H1 (cell line): ENCODE results near the gene RBBP8. TPM values are rescaled to one million over a fixed set of nuclear protein-coding genes. Genes with fewer than 3 reads are reported as not detected.

ENCODE experiments used
- CTCF ChIA-PET: fragments of 300-600 bp; sonication (Branson Sonifier 250); formaldehyde crosslinking; loops from one replicate; lab custom pipeline; 2021; ENCODE audit not compliant: partially characterized antibody; lab: Charles Lee
- POLR2A ChIA-PET: fragments of 300-600 bp; sonication (Branson Sonifier 250); formaldehyde crosslinking; loops from one replicate; lab custom pipeline; 2021; ENCODE audit warnings: inconsistent platforms; ENCODE audit not compliant: partially characterized antibody; lab: Charles Lee
- DNase-seq, 2 experiments: peaks; one replicate each; pipeline versions ENCODE4 v3.0.0 to v3.0.0-alpha.2; 2010 to 2022; ENCODE audit warnings: low spot score in 2 of 2, low read depth in 1 of 2, mixed read lengths in 1 of 2
- FAIRE-seq: peaks from 2 replicates; lab custom pipeline; 2011; peaks lifted over from hg19 to GRCh38; lab: Jason Lieb, UNC
- H2AFZ ChIP-seq: 2 replicates; pipeline ENCODE4 v1.8.1; 2012; ENCODE audit warnings: low read length, inconsistent platforms
- H2AK5ac ChIP-seq: 2 replicates; pipeline ENCODE4 v1.6.1; 2013; ENCODE audit warnings: low read depth, low read length
- H2BK120ac ChIP-seq: replicated peaks from 2 replicates; pipeline ENCODE3; 2013; ENCODE audit warnings: low read depth, low read length, inconsistent platforms
- H2BK12ac ChIP-seq: 2 replicates; pipeline ENCODE4 v1.6.1; 2013; ENCODE audit warnings: low read depth, low read length
- H2BK15ac ChIP-seq: 2 replicates; pipeline ENCODE4 v1.6.1; 2013; ENCODE audit warnings: low read length
- H2BK20ac ChIP-seq: 2 replicates; pipeline ENCODE4 v1.6.1; 2013; ENCODE audit warnings: low read length
- H2BK5ac ChIP-seq: 2 replicates; pipeline ENCODE4 v1.6.1; 2013; ENCODE audit warnings: low read depth, low read length
- H3K14ac ChIP-seq: 2 replicates; pipeline ENCODE4 v1.6.1; 2013; ENCODE audit warnings: inconsistent platforms; ENCODE audit not compliant: insufficient read length
- H3K18ac ChIP-seq: 2 replicates; pipeline ENCODE4 v1.6.1; 2013; ENCODE audit warnings: low read length; ENCODE audit errors: extremely low read depth
- H3K23ac ChIP-seq: 2 replicates; pipeline ENCODE4 v1.6.1; 2013; ENCODE audit warnings: inconsistent platforms; ENCODE audit not compliant: insufficient read length
- H3K23me2 ChIP-seq: 2 replicates; pipeline ENCODE4 v1.6.1; 2013; ENCODE audit warnings: low read depth, low read length
- H3K27ac ChIP-seq: 2 replicates; pipeline ENCODE4 v1.6.1; 2011; ENCODE audit warnings: low read depth, low read length, inconsistent platforms
- H3K27me3 ChIP-seq, 4 experiments: replicated peaks in 1 of 4; 1 replicate in 1 of 4; 2 replicates in 3 of 4; pipeline versions ENCODE4 v1.6.1 to v1.8.1; 2011 to 2013; ENCODE audit warnings: low read length in 3 of 4, mild to moderate bottlenecking in 3 of 4, inconsistent platforms in 2 of 4, mixed read lengths in 2 of 4, moderate library complexity in 1 of 4; ENCODE audit not compliant: control insufficient read depth in 3 of 4, insufficient read depth in 3 of 4; ENCODE audit errors: extremely low read depth in 1 of 4
- H3K36me3 ChIP-seq, 4 experiments: 2 replicates each; pipeline versions ENCODE4 v1.6.1 to v1.8.1; 2011 to 2013; ENCODE audit warnings: mild to moderate bottlenecking in 4 of 4, low read length in 3 of 4, moderate library complexity in 2 of 4, control low read depth in 1 of 4, inconsistent platforms in 1 of 4; ENCODE audit not compliant: insufficient read depth in 4 of 4, control insufficient read depth in 2 of 4
- H3K4ac ChIP-seq: replicated peaks from 2 replicates; pipeline ENCODE3; 2013; ENCODE audit warnings: low read length, low read depth, mixed read lengths, inconsistent platforms; ENCODE audit not compliant: insufficient read length
- H3K4me1 ChIP-seq, 4 experiments: replicated peaks in 1 of 4; 1 replicate in 1 of 4; 2 replicates in 3 of 4; pipeline versions ENCODE4 v1.6.1 to v1.8.1; 2011 to 2013; ENCODE audit warnings: low read length in 3 of 4, inconsistent platforms in 2 of 4, mixed read lengths in 1 of 4; ENCODE audit not compliant: insufficient read depth in 4 of 4, control insufficient read depth in 3 of 4
- H3K4me2 ChIP-seq, 2 experiments: 2 replicates each; pipeline versions ENCODE4 v1.6.1 to v1.8.1; 2011 to 2013; ENCODE audit warnings: low read depth in 2 of 2, low read length in 2 of 2, control low read depth in 1 of 2, inconsistent platforms in 1 of 2, mild to moderate bottlenecking in 1 of 2; ENCODE audit not compliant: insufficient read depth in 1 of 2
- H3K4me3 ChIP-seq, 4 experiments: fragments of 200-600, 300-600 bp in 1 of 4; sonication (generic), shearing (Covaris generic), sonication (Bioruptor Twin) in 1 of 4; 2 replicates each; pipeline versions ENCODE4 v1.5.1 to v1.8.1; 2011 to 2016; ENCODE audit warnings: low read length in 4 of 4, low read depth in 3 of 4, control low read depth in 2 of 4, inconsistent platforms in 2 of 4, mild to moderate bottlenecking in 2 of 4, mixed read lengths in 1 of 4, moderate library complexity in 1 of 4; ENCODE audit not compliant: insufficient read depth in 2 of 4; ENCODE audit errors: extremely low read depth in 1 of 4
- H3K56ac ChIP-seq: replicated peaks from 2 replicates; pipeline ENCODE3; 2013; ENCODE audit warnings: low read depth, mild to moderate bottlenecking, mixed read lengths, low read length, inconsistent platforms; ENCODE audit not compliant: insufficient read length
- H3K79me1 ChIP-seq: 2 replicates; pipeline ENCODE4 v1.6.1; 2013; ENCODE audit warnings: low read depth, low read length, control low read depth
- H3K79me2 ChIP-seq, 2 experiments: 2 replicates each; pipeline versions ENCODE4 v1.6.1 to v1.8.1; 2012 to 2013; ENCODE audit warnings: low read length in 2 of 2, mild to moderate bottlenecking in 2 of 2, inconsistent platforms in 1 of 2; ENCODE audit not compliant: insufficient read depth in 2 of 2, control insufficient read depth in 1 of 2
- H3K9ac ChIP-seq, 4 experiments: replicated peaks in 1 of 4; 1 replicate in 1 of 4; 2 replicates in 3 of 4; pipeline versions ENCODE4 v1.6.1 to v1.8.1; 2011 to 2013; ENCODE audit warnings: low read depth in 3 of 4, low read length in 3 of 4, control low read depth in 2 of 4, mild to moderate bottlenecking in 2 of 4, moderate library complexity in 2 of 4, inconsistent platforms in 1 of 4; ENCODE audit errors: extremely low read depth in 1 of 4
- H3K9me3 ChIP-seq, 2 experiments: 2 replicates each; pipeline versions ENCODE4 v1.6.1 to v1.8.1; 2012 to 2013; ENCODE audit warnings: mild to moderate bottlenecking in 2 of 2, moderate library complexity in 2 of 2, control low read depth in 1 of 2, inconsistent platforms in 1 of 2, low read depth in 1 of 2, low read length in 1 of 2, mixed read lengths in 1 of 2; ENCODE audit not compliant: insufficient read depth in 2 of 2
- H4K20me1 ChIP-seq, 2 experiments: replicated peaks in 1 of 2; 2 replicates each; pipeline versions ENCODE3 to v1.8.1; 2011 to 2013; ENCODE audit warnings: inconsistent platforms in 2 of 2, low read length in 2 of 2, mild to moderate bottlenecking in 1 of 2; ENCODE audit not compliant: insufficient read depth in 2 of 2, control insufficient read depth in 1 of 2
- H4K5ac ChIP-seq: 2 replicates; pipeline ENCODE4 v1.6.1; 2013; ENCODE audit warnings: low read length, low read depth, mixed read lengths, inconsistent platforms; ENCODE audit not compliant: insufficient read length
- H4K8ac ChIP-seq: 2 replicates; pipeline ENCODE4 v1.8.0; 2013; ENCODE audit warnings: mild to moderate bottlenecking, moderate library complexity, low read length, inconsistent platforms; ENCODE audit not compliant: insufficient read depth; ENCODE audit errors: extremely low read depth
- H4K91ac ChIP-seq: replicated peaks from 2 replicates; pipeline ENCODE3; 2013; ENCODE audit warnings: low read length, mixed read lengths, inconsistent platforms; ENCODE audit not compliant: insufficient read length
- EGR1 ChIP-seq: IDR thresholded peaks from 2 replicates; pipeline ENCODE4 v1.6.1; 2011; ENCODE audit warnings: low read depth, low read length, borderline replicate concordance
- HDAC2 ChIP-seq, 2 experiments: fragments of 300-600 bp in 1 of 2; sonication (generic) in 1 of 2; IDR thresholded peaks; 2 replicates each; pipeline ENCODE4 v1.6.1; 2011 to 2012; ENCODE audit warnings: low read depth in 2 of 2, low read length in 2 of 2, mild to moderate bottlenecking in 2 of 2, moderate library complexity in 2 of 2, borderline replicate concordance in 1 of 2, inconsistent platforms in 1 of 2
- NANOG ChIP-seq: IDR thresholded peaks from 2 replicates; pipeline ENCODE4 v1.6.1; 2011; ENCODE audit warnings: low read length, low read depth, mild to moderate bottlenecking, inconsistent platforms; ENCODE audit not compliant: insufficient read depth, poor library complexity, severe bottlenecking
- WGBS, 2 experiments: shearing (Covaris generic) in 1 of 2; methylation state at CpG; one replicate each; pipeline versions ENCODE4 v1.1.6 to v1.1.7; 2013 to 2015; ENCODE audit warnings: low lambda C conversion rate in 2 of 2, mixed read lengths in 2 of 2, inconsistent platforms in 1 of 2, low coverage in 1 of 2, missing lambda C conversion rate in 1 of 2; ENCODE audit not compliant: insufficient replicate concordance in 2 of 2, insufficient coverage in 1 of 2, insufficient read length in 1 of 2; ENCODE audit errors: extremely low coverage in 1 of 2, missing lambda C conversion rate in 1 of 2; 5-methylcytosine and 5-hydroxymethylcytosine counted together
- polyA plus RNA-seq, 7 experiments: library from polyadenylated mRNA; depleted of rRNA in 3 of 7; stranded (reverse) in 5 of 7; unstranded in 2 of 7; fragments of >200 nt in 5 of 7; fragments of 200-250 nt in 2 of 7; gene quantifications; 1 replicate in 5 of 7; 2 replicates in 1 of 7; 4 replicates in 1 of 7; pipeline versions ENCODE4 v1.2.1 to v1.2.3, GENCODE V29; 2011 to 2013; ENCODE audit warnings: missing spikeins in 2 of 7, mixed read lengths in 2 of 7
- total RNA-seq: library from RNA; stranded (reverse); fragmentation: NEBNext Ultra II Directional; extraction: Animal tissue kit (Norgen Biotek cat#: 25700); gene quantifications from 2 replicates; pipeline ENCODE4 v1.2.1, GENCODE V29; 2021
- TF ChIP-seq, protein P1 (sequence below): IDR thresholded peaks from 2 replicates; pipeline ENCODE4 v1.6.1; 2011; ENCODE audit warnings: low read length, improper control_type of control experiment

Gene RBBP8
- total and polyA plus RNA-seq, 2 of the 8 experiments (the other 6 are each of a cell fraction or from before 2014, with no cell fraction given), result 16.1 to 65.8 TPM

DNA sequence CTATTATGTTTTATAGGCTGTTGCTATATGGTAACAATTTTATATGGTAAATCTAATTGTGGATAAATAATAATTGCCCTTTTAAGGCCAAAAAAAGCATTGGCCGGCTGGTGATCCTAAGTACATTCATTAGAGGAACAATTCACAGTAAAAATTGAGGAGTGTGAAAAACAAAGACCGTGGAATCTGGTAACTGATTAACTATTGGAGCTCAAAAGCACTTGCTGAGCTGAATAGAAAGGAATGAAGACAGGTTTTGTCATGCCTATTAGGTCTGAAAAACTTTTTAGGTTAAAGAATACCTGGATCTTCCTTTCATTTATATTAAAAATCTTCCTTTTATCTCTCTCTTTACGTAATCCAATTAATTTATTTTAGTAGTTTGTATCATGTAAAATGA lies 18.5 kb upstream of the RBBP8 start:
- Histone ChIP-seq H2BK12ac (no peak overlapping the region; the same call in 1 of the 2 replicates), H2AK5ac (no peak overlapping the region), H3K27ac (no peak overlapping the region), H2BK20ac (no peak overlapping the region), H3K9ac (no peak overlapping the region), H3K14ac (no peak overlapping the region), H3K18ac (no peak overlapping the region; the same call in 1 of the 2 replicates), H4K5ac (peak overlapping the region; percentile 92), H3K9me3 (no peaks in the 10 kb centered on the region), H3K27me3 (no peaks in the 10 kb centered on the region), H4K20me1 (no peaks in the 10 kb centered on the region)
- CTCF ChIA-PET, result interaction anchor here (1.3 to 1.9 kb wide), 3 partner anchors 11 to 17 kb away, joined by 4 to 5 read pairs (median 5); no protein-coding TSS in a partner anchor
- TF ChIP-seq, protein P1, sequence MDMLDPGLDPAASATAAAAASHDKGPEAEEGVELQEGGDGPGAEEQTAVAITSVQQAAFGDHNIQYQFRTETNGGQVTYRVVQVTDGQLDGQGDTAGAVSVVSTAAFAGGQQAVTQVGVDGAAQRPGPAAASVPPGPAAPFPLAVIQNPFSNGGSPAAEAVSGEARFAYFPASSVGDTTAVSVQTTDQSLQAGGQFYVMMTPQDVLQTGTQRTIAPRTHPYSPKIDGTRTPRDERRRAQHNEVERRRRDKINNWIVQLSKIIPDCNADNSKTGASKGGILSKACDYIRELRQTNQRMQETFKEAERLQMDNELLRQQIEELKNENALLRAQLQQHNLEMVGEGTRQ, result no peak
- TF ChIP-seq EGR1, result no peak
- TF ChIP-seq NANOG, result peak; percentile 64
- 0 out of 4 replicates have a peak, but pooled peaks of 1 of the 2 experiments have one; percentile 65 for TF ChIP-seq HDAC2 (IDR thresholded peaks at IDR 0.05; ENCODE audit: borderline replicate concordance in 1 of 2, low read depth in 2 of 2, low read length in 2 of 2)
- TF ChIP-seq, all 59 proteins: peak for 2
- Histone ChIP-seq H2BK120ac (no peak overlapping the region), H3K4ac (no peak overlapping the region), H3K36me3 (no peaks in the 10 kb centered on the region), H4K91ac (no peak overlapping the region), H3K23ac (no peak overlapping the region), H3K79me1 (no peaks in the 10 kb centered on the region), H2BK15ac (no peak overlapping the region), H2BK5ac (no peak overlapping the region), H2AFZ (no peak overlapping the region), H3K4me2 (peak overlapping the region; percentile 58 to 62), H3K79me2 (no peaks in the 10 kb centered on the region), H3K56ac (no peak overlapping the region), H3K4me1 (peaks cover 3 to 24% (median 12%) of the 10 kb centered on the region in 4 experiments; a peak in 5 of 7 replicates), H3K23me2 (no peaks in the 10 kb centered on the region), H3K4me3 (peak overlapping the region in 1 of 4 experiments; percentile 44; a peak in 2 of 8 replicates), H4K8ac (no peak overlapping the region)
- 11% methylated on average over 3 of the region's 3 CpGs; no CpG with 5 or more reads in 1 of the 2 experiments for WGBS, 2 experiments
- POLR2A ChIA-PET, result interaction anchor here (0.6 to 1.6 kb wide), 5 partner anchors 10 to 29 kb away, joined by 3 to 10 read pairs (median 4); partner anchors contain the start of gene RBBP8
- DNase-seq, result no peak
- FAIRE-seq, result no peak
